ENCODE measurements around the gene CCL25.

- no peak for TF ChIP-seq POLR2A (IDR thresholded peaks at IDR 0.05; ENCODE audit: low read length)
- TF ChIP-seq GATA1 (IDR thresholded peaks at IDR 0.05; ENCODE audit: low read depth, low read length): no peak
Measured at GRCh38 chr19:8090950-8091349, 38.4 kb downstream of the CCL25 start.

Measured in erythroblast (primary cell).